Activated T-cell treated with anti-CD3 and anti-CD28 coated beads for 48 hours (primary cell): ENCODE results near the gene CPSF7.
"Not testable (repeated sequence)": the region's sequence is repeated elsewhere in the genome, so short reads cannot be mapped to it uniquely, and the experiment has no call there.

Experiments
- DNase-seq: peaks from one replicate; pipeline ENCODE4 v3.0.0-alpha.2; 2020; ENCODE audit warnings: low read depth

CPSF7 gene

GRCh38 chr11:61439615-61440014, 9.8 kb upstream of the CPSF7 start:
- no peak for DNase-seq

DNA sequence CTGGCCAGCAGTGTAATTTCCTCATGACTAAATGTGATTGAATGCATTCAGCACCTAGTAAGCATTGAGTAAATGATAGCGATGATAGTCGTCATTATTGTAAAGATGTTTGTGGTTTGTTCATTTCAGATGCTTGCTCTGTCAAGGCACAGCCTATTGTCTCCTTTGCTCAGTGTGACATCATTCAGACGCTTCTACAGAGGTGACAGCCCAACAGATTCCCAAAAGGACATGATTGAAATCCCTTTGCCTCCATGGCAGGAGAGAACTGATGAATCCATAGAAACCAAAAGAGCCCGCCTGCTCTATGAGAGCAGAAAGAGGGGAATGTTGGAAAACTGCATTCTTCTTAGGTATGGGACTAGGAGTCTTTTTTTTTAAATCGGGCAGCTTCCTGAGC, 7.7 kb upstream of the CPSF7 start:
- DNase-seq = no peak

GRCh38 chr11:61430839-61431238, 1.1 kb upstream of the CPSF7 start:
- not testable (repeated sequence) for DNase-seq

DNA sequence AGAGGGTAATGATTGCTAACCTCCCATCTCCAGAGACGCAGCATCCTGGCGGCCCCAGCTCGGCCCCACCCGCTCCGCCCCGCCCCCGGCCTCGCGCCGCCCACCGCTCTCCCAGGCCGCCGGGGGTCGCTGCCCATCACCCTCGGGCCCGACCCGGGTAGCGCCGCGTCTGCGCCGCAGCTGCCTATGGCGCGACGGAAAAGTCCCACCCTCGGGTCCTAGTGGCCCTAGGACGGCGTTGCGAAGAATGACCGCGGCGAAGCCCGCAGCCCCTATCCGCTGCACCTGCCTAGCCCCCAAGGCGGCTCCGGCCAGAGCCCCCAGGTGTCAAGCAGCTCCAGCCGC, 457 bp downstream of the CPSF7 start:
- DNase-seq = peak; percentile 71

- no peak for DNase-seq
Observed at GRCh38 chr11:61425367-61426131, 4.2 kb downstream of the CPSF7 start.

DNA sequence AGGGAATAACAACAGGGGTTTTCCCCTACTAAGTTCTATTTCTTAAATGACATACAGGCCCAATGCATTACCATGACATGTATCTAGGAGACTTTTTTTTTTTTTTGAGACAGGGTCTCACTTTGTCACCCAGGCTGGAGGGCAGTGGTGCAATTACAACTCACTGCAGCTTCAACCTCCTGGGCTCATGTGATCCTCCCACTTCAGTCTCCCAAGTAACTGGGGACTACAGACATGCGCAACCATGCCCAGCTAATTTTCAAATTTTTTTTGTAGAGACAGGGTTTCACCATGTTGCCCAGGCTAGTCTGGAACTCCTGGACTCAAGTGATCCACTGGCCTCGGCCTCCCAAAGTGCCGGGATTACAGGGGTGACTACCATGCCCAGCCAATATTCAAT, 7.5 kb downstream of the CPSF7 start:
- no peak for DNase-seq

DNA sequence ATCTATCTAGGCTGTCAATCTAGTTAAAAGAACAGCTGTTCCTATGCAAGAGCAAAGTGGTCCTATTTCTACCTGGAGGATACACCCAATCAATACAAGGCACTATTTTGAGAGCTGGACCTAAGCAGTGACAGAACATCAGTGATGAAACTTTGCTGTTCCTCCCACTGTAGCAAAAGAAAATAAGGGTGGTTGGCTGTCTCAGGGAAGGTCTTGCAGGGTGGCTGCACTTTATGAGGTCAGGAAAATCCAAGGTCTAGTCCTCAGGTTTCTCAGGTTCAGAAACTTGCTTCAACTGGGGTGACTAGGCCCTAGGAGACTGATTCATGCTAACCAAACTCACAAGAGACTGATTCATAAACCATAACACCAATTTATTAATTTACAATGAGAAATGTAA, 11.6 kb downstream of the CPSF7 start:
- DNase-seq = no peak

GRCh38 chr11:61417670-61418069, 12.1 kb downstream of the CPSF7 start:
- no peak for DNase-seq

- DNase-seq = no peak
Observed at GRCh38 chr11:61416941-61417340, 12.8 kb downstream of the CPSF7 start.

DNA sequence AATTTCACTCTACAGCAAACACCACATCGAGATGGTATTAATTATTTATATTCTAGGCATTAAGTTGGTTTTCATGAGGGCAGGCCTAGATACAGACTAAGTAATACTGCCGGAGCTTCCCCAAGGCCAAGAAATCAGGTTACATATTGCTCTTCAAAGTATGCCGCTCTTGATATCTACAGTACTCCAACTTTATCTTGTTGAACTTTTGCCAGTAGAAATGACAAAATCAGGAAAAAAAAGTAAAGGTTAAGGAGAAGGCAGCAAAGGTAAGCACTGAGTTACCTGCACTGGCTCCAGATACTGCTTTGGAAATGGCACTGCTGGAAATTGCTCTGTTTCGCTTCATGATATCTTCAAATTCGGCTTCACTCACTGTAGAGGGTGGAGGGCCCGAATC, 14.4 kb downstream of the CPSF7 start:
- DNase-seq = no peak

GRCh38 chr11:61414547-61414946, 15.2 kb downstream of the CPSF7 start:
- no peak for DNase-seq

- no peak for DNase-seq
Observed at GRCh38 chr11:61413496-61413895, 16.3 kb downstream of the CPSF7 start.

- DNase-seq = no peak
Observed at GRCh38 chr11:61411589-61411988, 18.2 kb downstream of the CPSF7 start.

- DNase-seq = no peak
Observed at GRCh38 chr11:61406991-61407728, 22.6 kb downstream of the CPSF7 start.

DNA sequence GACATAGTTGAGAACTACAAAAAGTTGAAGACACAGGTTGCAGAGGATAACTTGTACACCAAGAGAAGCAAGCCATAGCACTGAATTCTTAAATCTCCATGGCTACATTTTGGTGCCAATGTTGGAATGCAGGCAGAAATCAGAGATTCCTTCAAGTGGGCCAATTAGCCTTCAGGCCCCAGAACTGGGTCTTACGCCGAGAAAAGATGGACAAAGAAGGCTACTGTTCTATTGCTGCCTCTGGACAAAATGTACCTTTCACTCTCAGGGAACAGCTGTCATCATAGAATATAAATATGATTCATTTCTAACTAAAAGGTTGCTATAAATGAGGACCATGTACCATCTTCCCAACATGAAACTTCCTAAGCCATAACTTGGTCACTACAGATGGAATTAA, 23.7 kb downstream of the CPSF7 start:
- DNase-seq = no peak

- no peak for DNase-seq
Observed at GRCh38 chr11:61404641-61405040, 25.1 kb downstream of the CPSF7 start.

DNA sequence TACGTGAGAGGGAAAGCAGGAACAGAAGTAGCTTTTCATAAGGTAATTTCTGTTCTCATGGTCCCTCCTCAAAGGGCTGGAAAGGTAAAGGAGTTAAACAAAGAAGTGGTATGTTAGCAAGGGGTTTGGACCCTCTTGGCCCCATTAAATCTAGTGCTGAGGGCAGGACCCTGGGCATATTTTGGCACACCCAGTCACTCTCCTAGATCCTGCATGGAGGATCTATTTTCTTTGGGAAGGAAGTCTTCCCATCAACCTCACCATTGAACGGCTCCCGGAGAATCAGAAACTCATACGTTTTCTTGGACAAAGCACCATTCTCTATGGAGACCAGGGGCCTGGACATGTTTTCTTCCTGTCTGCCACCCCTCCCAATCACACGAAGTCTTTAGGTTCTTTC, 25.7 kb downstream of the CPSF7 start:
- no peak for DNase-seq

GRCh38 chr11:61403658-61404057, 26.1 kb downstream of the CPSF7 start:
- DNase-seq = no peak

DNA sequence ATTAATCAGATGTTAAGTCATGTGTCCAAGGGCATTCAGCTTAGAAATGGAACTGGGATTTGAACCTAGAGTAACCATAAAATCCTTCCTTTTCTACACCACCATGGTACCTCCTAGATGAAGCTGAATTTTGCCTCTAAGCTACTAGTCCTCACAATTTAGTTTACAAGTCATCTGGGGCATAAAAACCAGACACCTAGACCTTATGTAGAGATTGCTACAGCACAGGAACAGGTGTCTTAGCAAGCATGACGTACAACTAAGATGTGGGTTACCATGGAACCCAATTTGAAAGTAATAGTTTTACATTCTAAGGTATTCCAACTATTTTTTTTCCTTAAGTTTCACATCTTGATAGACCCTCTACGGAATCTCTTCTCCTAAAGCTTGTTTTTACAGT, 28.2 kb downstream of the CPSF7 start:
- no peak for DNase-seq

GRCh38 chr11:61401173-61401572, 28.6 kb downstream of the CPSF7 start:
- DNase-seq = no peak

GRCh38 chr11:61392981-61393595, 36.7 kb downstream of the CPSF7 start:
- DNase-seq = no peak

- DNase-seq = no peak
Observed at GRCh38 chr11:61390161-61390560, 39.6 kb downstream of the CPSF7 start.
